Measurements from ENCODE around the gene CCNY. TPM values are rescaled to one million over a fixed set of nuclear protein-coding genes. Genes with fewer than 3 reads are reported as not detected.

Gene CCNY
- total RNA-seq, 1 donor from 2014 or later: 85.9 TPM

DNA sequence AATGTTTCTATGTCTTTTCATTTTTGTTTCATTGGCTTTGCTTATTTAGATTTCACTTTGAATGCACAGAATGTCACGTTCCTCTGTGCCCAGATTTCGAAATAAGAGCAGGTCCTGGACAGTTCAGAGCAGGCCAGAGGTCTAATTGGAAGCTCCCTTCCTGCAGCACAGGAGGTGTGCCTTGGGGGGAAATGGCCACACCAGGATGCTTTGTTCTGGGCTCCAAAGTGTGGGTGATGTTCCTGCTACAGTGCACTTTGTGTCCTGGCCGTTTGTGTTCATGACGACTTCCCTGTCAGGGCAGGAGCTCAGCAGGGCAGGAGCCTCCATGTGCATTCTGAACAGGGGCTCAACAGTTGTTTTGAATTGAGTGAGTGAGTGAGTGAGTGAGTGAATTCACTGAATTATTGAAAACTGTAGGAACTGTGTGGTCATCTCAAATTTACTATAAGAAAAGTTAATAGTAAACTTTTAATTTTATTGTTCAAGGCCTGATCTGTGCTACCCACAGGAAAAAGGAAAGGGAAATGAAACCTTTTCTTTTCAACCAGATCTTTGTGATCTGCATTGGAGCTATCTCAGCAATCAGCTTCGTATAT lies 159.3 kb downstream of the CCNY start:
- FAIRE-seq: no peak
- peaks cover 82% of the 10 kb centered on the region for H4K20me1 ChIP-seq (ENCODE audit: insufficient read depth, low read length)

GRCh38 chr10:35497909-35498308 lies 161.6 kb downstream of the CCNY start:
- Histone ChIP-seq H3K27me3 (ENCODE audit: insufficient read depth, low read length) (no peaks in the 10 kb centered on the region), H4K20me1 (ENCODE audit: insufficient read depth, low read length) (peaks cover 83% of the 10 kb centered on the region), H3K36me3 (ENCODE audit: insufficient read depth, low read length) (peaks cover 5% of the 10 kb centered on the region), H2AFZ (ENCODE audit: low read depth, low read length) (no peak overlapping the region), H3K9ac (ENCODE audit: low read length) (no peak overlapping the region), H3K27ac (ENCODE audit: low read depth, low read length) (no peak overlapping the region), H3K4me3 (ENCODE audit: insufficient read depth, low read depth, low read length) (no peak overlapping the region), H3K4me2 (ENCODE audit: low read length) (no peak overlapping the region), H3K79me2 (ENCODE audit: insufficient read depth, low read length) (peaks cover 90% of the 10 kb centered on the region), H3K9me3 (ENCODE audit: insufficient read depth, low read depth, low read length) (no peaks in the 10 kb centered on the region), H3K4me1 (ENCODE audit: insufficient read depth, low read length) (peaks cover 9% of the 10 kb centered on the region)
- peak overlapping the region; percentile 41 for H3K27ac Mint-ChIP-seq (ENCODE audit: unreplicated experiment)
- H3K4me3 Mint-ChIP-seq (ENCODE audit: unreplicated experiment): no peak overlapping the region
- FAIRE-seq (no peak), DNase-seq (ENCODE audit: low read depth) (no peak)
- peaks cover 13% of the 10 kb centered on the region for H3K4me1 Mint-ChIP-seq (ENCODE audit: low read depth, unreplicated experiment)
- no peak for TF ChIP-seq EZH2 (IDR thresholded peaks at IDR 0.05; ENCODE audit: insufficient read depth, low read length)
- TF ChIP-seq, protein P1, sequence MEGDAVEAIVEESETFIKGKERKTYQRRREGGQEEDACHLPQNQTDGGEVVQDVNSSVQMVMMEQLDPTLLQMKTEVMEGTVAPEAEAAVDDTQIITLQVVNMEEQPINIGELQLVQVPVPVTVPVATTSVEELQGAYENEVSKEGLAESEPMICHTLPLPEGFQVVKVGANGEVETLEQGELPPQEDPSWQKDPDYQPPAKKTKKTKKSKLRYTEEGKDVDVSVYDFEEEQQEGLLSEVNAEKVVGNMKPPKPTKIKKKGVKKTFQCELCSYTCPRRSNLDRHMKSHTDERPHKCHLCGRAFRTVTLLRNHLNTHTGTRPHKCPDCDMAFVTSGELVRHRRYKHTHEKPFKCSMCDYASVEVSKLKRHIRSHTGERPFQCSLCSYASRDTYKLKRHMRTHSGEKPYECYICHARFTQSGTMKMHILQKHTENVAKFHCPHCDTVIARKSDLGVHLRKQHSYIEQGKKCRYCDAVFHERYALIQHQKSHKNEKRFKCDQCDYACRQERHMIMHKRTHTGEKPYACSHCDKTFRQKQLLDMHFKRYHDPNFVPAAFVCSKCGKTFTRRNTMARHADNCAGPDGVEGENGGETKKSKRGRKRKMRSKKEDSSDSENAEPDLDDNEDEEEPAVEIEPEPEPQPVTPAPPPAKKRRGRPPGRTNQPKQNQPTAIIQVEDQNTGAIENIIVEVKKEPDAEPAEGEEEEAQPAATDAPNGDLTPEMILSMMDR (IDR thresholded peaks at IDR 0.05; ENCODE audit: insufficient read depth, low read depth, low read length): no peak
- no peaks in the 10 kb centered on the region for H3K9me3 Mint-ChIP-seq (ENCODE audit: unreplicated experiment)
- H3K36me3 Mint-ChIP-seq (ENCODE audit: low read depth, unreplicated experiment): no peaks in the 10 kb centered on the region
- H3K27me3 Mint-ChIP-seq (ENCODE audit: low read depth, unreplicated experiment): no peaks in the 10 kb centered on the region

More for the DNA sequence above, 159.3 kb downstream of the CCNY start:
- H3K79me2 ChIP-seq (ENCODE audit: insufficient read depth, low read length): peaks cover 88% of the 10 kb centered on the region
- Mint-ChIP-seq H3K36me3 (ENCODE audit: low read depth, unreplicated experiment) (peaks cover 2% of the 10 kb centered on the region), H3K27me3 (ENCODE audit: low read depth, unreplicated experiment) (no peaks in the 10 kb centered on the region), H3K4me1 (ENCODE audit: low read depth, unreplicated experiment) (peaks cover 16% of the 10 kb centered on the region), H3K27ac (ENCODE audit: unreplicated experiment) (peak overlapping the region; percentile 15), H3K9me3 (ENCODE audit: unreplicated experiment) (no peaks in the 10 kb centered on the region), H3K4me3 (ENCODE audit: unreplicated experiment) (no peak overlapping the region)
- H3K9me3 ChIP-seq (ENCODE audit: insufficient read depth, low read depth, low read length): no peaks in the 10 kb centered on the region
- H3K9ac ChIP-seq (ENCODE audit: low read length): no peak overlapping the region
- H3K4me3 ChIP-seq (ENCODE audit: insufficient read depth, low read depth, low read length): no peak overlapping the region
- TF ChIP-seq, protein P1 (IDR thresholded peaks at IDR 0.05; ENCODE audit: insufficient read depth, low read depth, low read length): no peak
- no peak for TF ChIP-seq EZH2 (IDR thresholded peaks at IDR 0.05; ENCODE audit: insufficient read depth, low read length)
- peaks cover 2% of the 10 kb centered on the region for H3K36me3 ChIP-seq (ENCODE audit: insufficient read depth, low read length)
- H3K27me3 ChIP-seq (ENCODE audit: insufficient read depth, low read length): no peaks in the 10 kb centered on the region
- no peak overlapping the region for H2AFZ ChIP-seq (ENCODE audit: low read depth, low read length)
- no peak overlapping the region for H3K4me2 ChIP-seq (ENCODE audit: low read length)
- H3K27ac ChIP-seq (ENCODE audit: low read depth, low read length): no peak overlapping the region
- no peak for DNase-seq (ENCODE audit: low read depth)
- H3K4me1 ChIP-seq (ENCODE audit: insufficient read depth, low read length): peaks cover 9% of the 10 kb centered on the region

- H3K36me3 Mint-ChIP-seq (ENCODE audit: low read depth, unreplicated experiment): peaks cover 2% of the 10 kb centered on the region
- Histone ChIP-seq H3K4me1 (ENCODE audit: insufficient read depth, low read length) (peaks cover 5% of the 10 kb centered on the region), H3K36me3 (ENCODE audit: insufficient read depth, low read length) (peaks cover 11% of the 10 kb centered on the region), H3K4me2 (ENCODE audit: low read length) (no peak overlapping the region), H4K20me1 (ENCODE audit: insufficient read depth, low read length) (peaks cover 83% of the 10 kb centered on the region), H3K79me2 (ENCODE audit: insufficient read depth, low read length) (peaks cover 90% of the 10 kb centered on the region), H2AFZ (ENCODE audit: low read depth, low read length) (no peak overlapping the region), H3K9ac (ENCODE audit: low read length) (no peak overlapping the region), H3K27ac (ENCODE audit: low read depth, low read length) (no peak overlapping the region), H3K27me3 (ENCODE audit: insufficient read depth, low read length) (no peaks in the 10 kb centered on the region), H3K4me3 (ENCODE audit: insufficient read depth, low read depth, low read length) (no peak overlapping the region), H3K9me3 (ENCODE audit: insufficient read depth, low read depth, low read length) (no peaks in the 10 kb centered on the region)
- H3K4me3 Mint-ChIP-seq (ENCODE audit: unreplicated experiment): no peak overlapping the region
- H3K9me3 Mint-ChIP-seq (ENCODE audit: unreplicated experiment): no peaks in the 10 kb centered on the region
- H3K27ac Mint-ChIP-seq (ENCODE audit: unreplicated experiment): no peak overlapping the region
- peaks cover 13% of the 10 kb centered on the region for H3K4me1 Mint-ChIP-seq (ENCODE audit: low read depth, unreplicated experiment)
- FAIRE-seq (no peak), DNase-seq (ENCODE audit: low read depth) (no peak)
- H3K27me3 Mint-ChIP-seq (ENCODE audit: low read depth, unreplicated experiment): no peaks in the 10 kb centered on the region
- TF ChIP-seq EZH2 (IDR thresholded peaks at IDR 0.05; ENCODE audit: insufficient read depth, low read length): no peak
- TF ChIP-seq, protein P1 (IDR thresholded peaks at IDR 0.05; ENCODE audit: insufficient read depth, low read depth, low read length): no peak
These were observed 162.4 kb downstream of the CCNY start for GRCh38 chr10:35498693-35499092.

Measured in astrocyte (in vitro differentiated cells and primary cell).